Omental fat pad (tissue), 4 donors: Measurements from ENCODE around the gene DLG5. TPM values are rescaled to one million over a fixed set of nuclear protein-coding genes. Genes with fewer than 3 reads are reported as not detected.

Experiments
- ATAC-seq: fragments of 150-250 bp; one replicate; pipeline ENCODE4 v1.9.1; 2016; ENCODE audit warnings: mild to moderate bottlenecking, moderate library complexity; ENCODE audit not compliant: low FRiP score
- DNase-seq: peaks from one replicate; pipeline ENCODE4 v3.0.0-alpha.2; 2019; ENCODE audit warnings: low spot score
- CTCF ChIP-seq, 3 donors: fragments of 450-650 bp; IDR thresholded peaks; one replicate each; pipeline ENCODE4 v1.5.1; 2016 to 2017; ENCODE audit warnings: antibody characterized with exemption in 3 of 3, mild to moderate bottlenecking in 3 of 3, moderate library complexity in 2 of 3
- total RNA-seq, 4 donors: library from RNA; depleted of rRNA; stranded (reverse); fragments of >200 nt; gene quantifications; one replicate each; pipeline ENCODE4 v1.1.0, GENCODE V29; 2016

The DLG5 gene
- total RNA-seq, 4 donors from 2014 or later: 28.1 to 42.7 (median 38.3) TPM

- TF ChIP-seq CTCF (IDR thresholded peaks at IDR 0.05): no peak
- no peak for ATAC-seq
- DNase-seq: no peak
Observed at GRCh38 chr10:77911535-77912123, 14.9 kb downstream of the DLG5 start.

DNA sequence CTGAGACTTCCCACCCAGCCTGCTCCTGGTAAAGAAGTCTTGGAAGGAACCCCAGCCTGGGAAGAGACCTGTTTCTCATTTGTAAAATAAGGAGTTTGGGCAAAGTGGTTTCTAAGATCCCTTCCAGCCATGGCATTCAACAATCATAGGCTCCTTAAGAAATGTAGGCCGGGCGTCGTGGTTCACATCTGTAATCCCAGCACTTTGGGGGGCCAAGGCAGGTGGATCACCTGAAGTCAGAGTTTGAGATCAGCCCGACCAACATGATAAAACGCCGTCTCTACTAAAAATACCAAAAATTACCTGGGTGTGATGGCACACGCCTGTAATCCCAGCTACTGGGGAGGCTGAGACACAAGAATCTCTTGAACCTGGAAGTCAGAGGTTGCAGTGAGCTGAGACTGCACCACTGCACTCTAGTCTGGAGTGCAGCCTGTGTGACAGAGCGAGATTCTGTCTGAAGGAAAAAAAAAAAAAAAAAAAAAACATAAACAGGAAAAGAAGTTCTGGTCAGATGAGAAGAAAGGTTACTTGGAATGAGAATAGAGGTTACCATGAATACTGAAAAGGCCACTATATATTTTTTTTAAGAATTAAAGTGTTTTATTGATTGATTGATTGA, 15.9 kb downstream of the DLG5 start:
- DNase-seq: no peak
- no peak for TF ChIP-seq CTCF (IDR thresholded peaks at IDR 0.05)
- ATAC-seq: no peak

- TF ChIP-seq CTCF (IDR thresholded peaks at IDR 0.05): no peak
- ATAC-seq: no peak
- no peak for DNase-seq
Observed at GRCh38 chr10:77909749-77910375, 16.7 kb downstream of the DLG5 start.

DNA sequence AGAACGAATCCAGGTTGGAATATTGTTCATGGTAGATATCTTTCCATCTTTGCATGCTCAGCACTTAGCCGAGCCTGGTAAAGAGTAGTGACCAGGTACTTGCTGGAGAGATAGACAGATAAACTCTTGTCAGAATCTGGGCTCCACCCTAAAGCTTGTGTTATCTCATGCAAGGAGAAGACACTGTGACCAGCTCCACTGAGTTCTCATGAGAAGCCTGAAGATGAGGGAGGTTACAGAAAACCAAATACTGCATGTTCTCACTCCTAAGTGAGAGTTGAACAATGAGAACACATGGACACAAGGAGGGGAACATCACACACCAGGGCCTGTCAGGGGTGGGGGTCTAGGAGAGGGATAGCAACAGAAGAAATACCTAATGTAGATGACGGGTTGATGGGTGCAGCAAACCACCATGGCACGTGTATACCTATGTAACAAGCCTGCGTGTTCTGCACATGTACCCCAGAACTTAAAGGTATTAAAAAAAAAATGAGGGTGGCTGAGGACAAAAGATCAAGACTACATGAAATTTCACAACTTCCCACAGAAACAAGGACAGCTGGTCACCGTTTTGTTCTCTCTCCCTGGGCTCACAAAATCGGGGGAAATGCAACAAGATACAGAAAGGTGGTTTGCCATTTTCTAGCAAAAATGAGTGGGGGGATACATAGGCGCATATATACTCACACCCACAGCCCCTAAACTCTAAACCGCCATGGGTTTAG, 17.4 kb downstream of the DLG5 start:
- DNase-seq (no peak), ATAC-seq (no peak)
- TF ChIP-seq CTCF (IDR thresholded peaks at IDR 0.05): no peak

- DNase-seq: no peak
- no peak for TF ChIP-seq CTCF (IDR thresholded peaks at IDR 0.05)
- ATAC-seq: no peak
Observed at GRCh38 chr10:77907900-77908717, 18.4 kb downstream of the DLG5 start.

DNA sequence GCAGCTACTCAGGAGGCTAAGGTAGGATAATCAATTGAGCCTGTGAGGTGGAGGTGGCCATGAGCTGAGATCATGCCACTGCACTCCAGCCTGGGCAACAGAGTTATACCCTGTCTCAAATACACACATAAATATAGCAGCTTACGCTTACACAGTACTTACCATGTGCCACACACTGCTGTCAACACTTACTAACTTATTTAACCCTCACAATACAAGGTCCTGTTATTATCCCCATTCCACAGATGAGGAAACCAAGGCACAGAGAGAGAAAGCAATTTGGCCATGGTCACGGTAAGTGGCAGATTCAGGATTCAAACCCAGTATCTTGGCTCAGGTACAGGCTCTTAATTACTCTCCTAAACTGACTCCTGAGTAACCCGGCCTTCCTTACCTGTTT, 19.1 kb downstream of the DLG5 start:
- no peak for TF ChIP-seq CTCF (IDR thresholded peaks at IDR 0.05)
- DNase-seq: no peak
- no peak for ATAC-seq
